Prostate gland (tissue), 2 donors: ENCODE measurements around the gene JAK1.

ENCODE experiments used
- POLR2A ChIP-seq: fragments of 450-650 bp; IDR thresholded peaks from one replicate; pipeline ENCODE4 v1.6.1; 2016; ENCODE audit warnings: antibody characterized with exemption, mild to moderate bottlenecking
- TF ChIP-seq, protein P1 (sequence below), 4 experiments: fragments of 200-600 bp in 2 of 4; fragments of 450-650 bp in 2 of 4; sonication (generic) in 2 of 4; IDR thresholded peaks; 1 replicate in 3 of 4; 2 replicates in 1 of 4; pipeline ENCODE4 v1.5.1; 2016 to 2019; ENCODE audit warnings: antibody characterized with exemption in 4 of 4, mild to moderate bottlenecking in 2 of 4, moderate library complexity in 2 of 4

DNA sequence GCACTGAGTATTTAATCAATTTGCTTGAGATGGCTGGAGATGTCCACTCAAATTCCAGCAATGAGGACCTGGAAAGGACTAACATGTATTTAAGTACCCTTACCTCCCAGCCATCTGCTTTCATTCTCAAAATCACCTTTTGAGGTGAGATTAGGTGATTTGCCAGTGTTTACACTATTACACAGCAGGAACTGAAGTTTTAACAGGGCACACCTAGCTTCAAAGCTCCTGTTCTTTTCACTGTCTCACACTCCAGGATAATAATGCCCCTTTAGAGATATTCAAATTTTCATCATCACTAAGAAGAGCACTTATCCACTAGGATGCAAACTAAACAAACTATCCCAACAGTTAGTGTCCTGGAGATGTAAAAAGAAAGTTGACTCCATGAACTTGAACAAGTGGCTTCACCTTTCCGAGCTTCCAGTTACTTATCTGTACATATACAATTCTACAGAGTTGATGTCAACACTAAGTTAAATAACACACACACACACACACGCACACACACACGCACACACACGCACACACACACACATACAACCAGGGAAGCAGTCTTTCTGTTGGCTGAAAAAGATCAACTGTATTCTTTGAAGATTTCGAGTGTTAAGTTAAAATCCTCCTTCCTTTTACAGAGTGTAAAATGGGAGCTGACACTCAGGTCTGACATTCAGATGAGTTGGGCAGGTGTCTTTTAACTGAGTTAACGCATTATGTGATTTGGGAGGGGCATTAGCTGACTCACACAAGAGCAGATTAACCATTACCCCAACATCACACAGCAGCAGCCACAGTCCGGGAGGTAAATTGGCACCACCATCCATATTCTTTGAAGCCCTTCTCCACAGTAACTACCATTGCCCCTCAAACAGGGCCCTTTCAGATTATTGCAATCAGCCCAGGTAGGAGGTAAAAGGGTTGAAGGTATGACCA is 15.5 kb upstream of the JAK1 start:
- TF ChIP-seq, protein P1, sequence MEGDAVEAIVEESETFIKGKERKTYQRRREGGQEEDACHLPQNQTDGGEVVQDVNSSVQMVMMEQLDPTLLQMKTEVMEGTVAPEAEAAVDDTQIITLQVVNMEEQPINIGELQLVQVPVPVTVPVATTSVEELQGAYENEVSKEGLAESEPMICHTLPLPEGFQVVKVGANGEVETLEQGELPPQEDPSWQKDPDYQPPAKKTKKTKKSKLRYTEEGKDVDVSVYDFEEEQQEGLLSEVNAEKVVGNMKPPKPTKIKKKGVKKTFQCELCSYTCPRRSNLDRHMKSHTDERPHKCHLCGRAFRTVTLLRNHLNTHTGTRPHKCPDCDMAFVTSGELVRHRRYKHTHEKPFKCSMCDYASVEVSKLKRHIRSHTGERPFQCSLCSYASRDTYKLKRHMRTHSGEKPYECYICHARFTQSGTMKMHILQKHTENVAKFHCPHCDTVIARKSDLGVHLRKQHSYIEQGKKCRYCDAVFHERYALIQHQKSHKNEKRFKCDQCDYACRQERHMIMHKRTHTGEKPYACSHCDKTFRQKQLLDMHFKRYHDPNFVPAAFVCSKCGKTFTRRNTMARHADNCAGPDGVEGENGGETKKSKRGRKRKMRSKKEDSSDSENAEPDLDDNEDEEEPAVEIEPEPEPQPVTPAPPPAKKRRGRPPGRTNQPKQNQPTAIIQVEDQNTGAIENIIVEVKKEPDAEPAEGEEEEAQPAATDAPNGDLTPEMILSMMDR (IDR thresholded peaks at IDR 0.05): no peak
- no peak for TF ChIP-seq POLR2A
